WERI-Rb-1 (cell line): ENCODE measurements around the gene CLDN14.

Source experiments
- DNase-seq: peaks from one replicate; pipeline ENCODE4 v3.0.0-alpha.2; 2020
- H3K27ac ChIP-seq: fragments of 250-450 bp; sonication (Bioruptor Pico); 2 replicates; pipeline ENCODE4 v1.5.1; 2020; ENCODE audit warnings: mild to moderate bottlenecking, moderate library complexity
- H3K27me3 ChIP-seq: fragments of 250-450 bp; sonication (Bioruptor Pico); 2 replicates; pipeline ENCODE4 v1.5.1; 2021; ENCODE audit warnings: mild to moderate bottlenecking, low read depth, moderate library complexity; ENCODE audit not compliant: insufficient read depth, severe bottlenecking
- H3K36me3 ChIP-seq: fragments of 250-450 bp; sonication (Bioruptor Pico); 2 replicates; pipeline ENCODE4 v1.5.1; 2020; ENCODE audit warnings: mild to moderate bottlenecking, moderate library complexity
- H3K4me3 ChIP-seq: 2 replicates; pipeline ENCODE4 v1.5.1; 2011; ENCODE audit warnings: low read depth, mild to moderate bottlenecking, control low read depth, low read length
- H3K9me3 ChIP-seq: fragments of 250-450 bp; sonication (Bioruptor Pico); 2 replicates; pipeline ENCODE4 v1.5.1; 2021; ENCODE audit warnings: mild to moderate bottlenecking, moderate library complexity; ENCODE audit not compliant: severe bottlenecking
- TF ChIP-seq, protein P1 (sequence below): IDR thresholded peaks from 2 replicates; pipeline ENCODE4 v1.5.1; 2011; ENCODE audit warnings: low read depth, mild to moderate bottlenecking, control low read depth, inconsistent platforms, low read length

Gene CLDN14

DNA sequence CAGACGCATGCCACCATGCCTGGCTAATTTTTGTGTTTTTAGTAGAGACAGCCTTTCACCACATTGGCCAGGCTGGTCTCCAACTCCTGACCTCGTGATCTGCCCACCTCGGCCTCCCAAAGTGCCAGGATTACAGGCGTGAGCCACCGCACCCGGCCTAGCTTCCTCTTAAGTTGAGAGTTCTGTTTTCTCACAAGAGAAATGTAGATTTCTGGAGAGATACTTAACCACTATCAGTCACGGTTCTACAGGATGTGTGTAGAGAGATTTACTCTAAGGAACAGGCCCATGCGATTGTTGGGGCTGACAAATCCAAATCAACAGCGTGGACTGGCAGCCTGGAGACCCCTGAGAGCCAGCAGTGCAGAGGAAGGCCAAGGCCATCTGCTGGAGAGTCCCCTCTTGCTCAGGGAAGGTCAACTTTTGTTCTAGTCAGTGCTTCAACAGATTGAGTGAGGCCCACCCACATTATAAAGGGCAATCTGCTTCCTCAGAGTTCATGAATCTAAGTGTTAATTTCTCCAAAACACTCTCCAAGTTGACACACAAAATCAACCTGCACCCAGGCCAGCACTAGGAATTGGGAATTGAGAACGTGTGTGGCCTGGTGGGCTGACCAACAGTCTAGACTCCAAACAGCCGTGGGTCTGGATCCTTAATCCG is 56.0 kb downstream of the CLDN14 start:
- no peak for DNase-seq
- H3K4me3 ChIP-seq, result no peak overlapping the region

DNA sequence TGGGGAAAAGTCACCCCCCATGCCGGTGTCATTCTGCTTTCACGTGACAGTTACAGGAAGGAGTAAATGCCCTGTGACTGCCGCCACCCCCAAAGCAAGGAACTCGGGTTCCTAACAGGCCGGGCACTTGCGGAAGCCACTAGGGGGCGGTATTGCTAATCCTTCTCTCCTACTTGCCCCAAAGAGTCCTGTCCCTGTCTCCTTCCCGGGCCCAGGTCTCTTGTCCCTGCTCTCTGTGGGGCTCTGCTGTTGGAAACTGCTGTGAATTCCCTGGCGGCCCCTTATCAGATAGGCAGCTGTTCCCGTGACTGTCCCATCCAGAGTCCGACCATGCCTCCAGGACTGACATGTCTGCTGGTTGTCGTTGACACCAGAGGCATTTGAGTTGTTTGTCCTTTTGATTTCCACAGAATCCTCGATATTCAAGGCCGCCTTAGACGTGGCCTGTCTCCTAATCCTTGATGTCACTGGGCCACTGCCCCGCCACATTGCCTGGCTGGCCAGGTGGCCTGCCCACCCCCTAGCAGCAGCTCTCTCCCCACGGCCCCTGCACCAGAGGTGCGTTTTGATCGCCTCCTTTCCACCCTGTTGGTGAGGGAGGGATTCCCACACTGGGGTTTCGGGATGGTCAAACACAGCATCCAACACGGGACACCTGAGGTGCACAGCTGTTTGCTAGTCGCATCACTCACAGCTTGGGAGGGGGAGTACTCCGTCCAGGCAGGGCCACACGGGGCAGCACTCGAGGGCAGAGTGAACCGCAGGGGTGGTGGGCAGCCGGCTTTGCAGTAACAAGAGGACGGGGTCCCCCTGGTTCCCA is 57.4 kb downstream of the CLDN14 start:
- Histone ChIP-seq H3K4me3 (no peak overlapping the region), H3K9me3 (no peaks in the 10 kb centered on the region), H3K36me3 (peaks cover 41% of the 10 kb centered on the region), H3K27me3 (no peaks in the 10 kb centered on the region), H3K27ac (no peak overlapping the region)
- TF ChIP-seq, protein P1, sequence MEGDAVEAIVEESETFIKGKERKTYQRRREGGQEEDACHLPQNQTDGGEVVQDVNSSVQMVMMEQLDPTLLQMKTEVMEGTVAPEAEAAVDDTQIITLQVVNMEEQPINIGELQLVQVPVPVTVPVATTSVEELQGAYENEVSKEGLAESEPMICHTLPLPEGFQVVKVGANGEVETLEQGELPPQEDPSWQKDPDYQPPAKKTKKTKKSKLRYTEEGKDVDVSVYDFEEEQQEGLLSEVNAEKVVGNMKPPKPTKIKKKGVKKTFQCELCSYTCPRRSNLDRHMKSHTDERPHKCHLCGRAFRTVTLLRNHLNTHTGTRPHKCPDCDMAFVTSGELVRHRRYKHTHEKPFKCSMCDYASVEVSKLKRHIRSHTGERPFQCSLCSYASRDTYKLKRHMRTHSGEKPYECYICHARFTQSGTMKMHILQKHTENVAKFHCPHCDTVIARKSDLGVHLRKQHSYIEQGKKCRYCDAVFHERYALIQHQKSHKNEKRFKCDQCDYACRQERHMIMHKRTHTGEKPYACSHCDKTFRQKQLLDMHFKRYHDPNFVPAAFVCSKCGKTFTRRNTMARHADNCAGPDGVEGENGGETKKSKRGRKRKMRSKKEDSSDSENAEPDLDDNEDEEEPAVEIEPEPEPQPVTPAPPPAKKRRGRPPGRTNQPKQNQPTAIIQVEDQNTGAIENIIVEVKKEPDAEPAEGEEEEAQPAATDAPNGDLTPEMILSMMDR, result peak; percentile 94
- peak; percentile 73 for DNase-seq

More for the DNA sequence above, 56.0 kb downstream of the CLDN14 start:
- Histone ChIP-seq H3K36me3 (peaks cover 30% of the 10 kb centered on the region), H3K9me3 (no peaks in the 10 kb centered on the region), H3K27me3 (no peaks in the 10 kb centered on the region), H3K27ac (no peak overlapping the region)
- TF ChIP-seq, protein P1, result no peak

- Histone ChIP-seq H3K4me3 (no peak overlapping the region), H3K27ac (no peak overlapping the region), H3K36me3 (peaks cover 58% of the 10 kb centered on the region), H3K9me3 (no peaks in the 10 kb centered on the region), H3K27me3 (no peaks in the 10 kb centered on the region)
- no peak for DNase-seq
- TF ChIP-seq, protein P1, result no peak
Measured at GRCh38 chr21:36420571-36421339, 59.2 kb downstream of the CLDN14 start.

DNA sequence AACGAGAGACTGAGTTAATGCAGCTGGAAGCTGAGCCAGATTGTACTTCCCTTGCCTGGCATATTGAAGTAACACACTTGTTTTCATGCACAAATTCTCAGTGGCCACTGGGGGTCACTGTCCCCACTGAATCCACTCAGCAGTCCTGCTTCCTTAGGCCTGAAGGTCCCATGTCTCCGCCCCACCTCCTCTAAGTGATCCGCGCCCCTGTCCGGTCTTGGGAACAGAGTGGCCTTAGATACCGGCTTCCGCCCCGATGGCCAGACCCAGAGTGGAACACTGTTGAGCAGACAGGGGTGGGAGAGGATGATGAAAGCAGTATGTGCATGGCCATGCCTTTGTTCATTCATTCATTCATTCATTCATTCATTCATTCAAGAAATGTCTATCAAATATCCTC is 59.9 kb downstream of the CLDN14 start:
- DNase-seq, result peak; percentile 91
- Histone ChIP-seq H3K9me3 (no peaks in the 10 kb centered on the region), H3K36me3 (peaks cover 66% of the 10 kb centered on the region), H3K27me3 (no peaks in the 10 kb centered on the region), H3K27ac (no peak overlapping the region; the same call in 1 of the 2 replicates), H3K4me3 (no peak overlapping the region)
- TF ChIP-seq, protein P1, result peak; percentile 95

DNA sequence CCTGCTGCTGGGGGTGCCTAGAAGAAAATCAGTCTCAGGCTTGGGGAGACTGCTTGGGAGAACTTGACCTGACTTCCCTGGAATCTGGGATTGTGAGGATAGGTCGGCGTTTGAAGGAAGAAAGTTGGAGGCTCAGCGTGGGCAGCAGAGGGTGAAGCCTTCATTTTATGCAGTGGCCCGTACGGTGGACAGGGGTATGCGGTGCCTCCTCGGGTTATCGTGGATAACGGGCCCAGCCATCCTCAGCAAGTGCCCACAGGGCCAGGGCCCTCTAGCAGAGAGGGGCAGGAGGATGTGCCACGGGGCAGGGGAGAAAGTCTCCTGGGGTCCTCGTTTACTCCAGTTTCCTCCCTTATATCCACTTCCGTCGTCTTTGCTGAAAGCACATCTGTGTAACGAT is 60.7 kb downstream of the CLDN14 start:
- DNase-seq, result no peak
- Histone ChIP-seq H3K9me3 (no peaks in the 10 kb centered on the region), H3K4me3 (no peak overlapping the region), H3K27me3 (no peaks in the 10 kb centered on the region), H3K36me3 (peaks cover 73% of the 10 kb centered on the region), H3K27ac (no peak overlapping the region)
- TF ChIP-seq, protein P1, result no peak
